ENCODE results near the gene FBXO27. TPM values are rescaled to one million over a fixed set of nuclear protein-coding genes. Genes with fewer than 3 reads are reported as not detected.

Gene FBXO27
- total RNA-seq, 1 experiment from 2014 or later = 16.4 TPM

- ChIA-PET POLR2A (no interaction called here), CTCF (interaction anchor here (1.2 kb wide), 1 partner anchor 15 kb away, joined by 5 read pairs; no protein-coding TSS in a partner anchor), RAD21 (ENCODE audit: low non-redundant PET in 1 of 2, low total read pairs in 2 of 2, uncharacterized antibody in 2 of 2, unreplicated experiment in 2 of 2) (interaction anchor here in 1 of 2 experiments (0.7 kb wide), 1 partner anchor 66 kb away, joined by 3 read pairs; no protein-coding TSS in a partner anchor)
- no peaks in the 10 kb centered on the region for H3K27me3 ChIP-seq (ENCODE audit: insufficient read depth, low read length)
- no peak overlapping the region for H3K9ac ChIP-seq (ENCODE audit: low read length)
- no TSS peak for BruUV-seq (replicated peaks)
- no peaks in the 10 kb centered on the region for H3K9me3 ChIP-seq (ENCODE audit: control insufficient read depth in 1 of 2, insufficient read depth in 1 of 2, low read depth in 1 of 2, low read length in 2 of 2)
- peaks cover 16 to 21% of the 10 kb centered on the region in 2 experiments for H3K4me1 ChIP-seq (ENCODE audit: control insufficient read depth in 1 of 2, insufficient read depth in 2 of 2, low read length in 2 of 2)
- ATAC-seq (no peak), DNase-seq (ENCODE audit: low read depth, low spot score) (no peak)
- H3K36me3 ChIP-seq (ENCODE audit: control insufficient read depth in 1 of 2, insufficient read depth in 2 of 2, low read length in 2 of 2) = no peaks in the 10 kb centered on the region
- intact Hi-C loops (cut with micrococcal nuclease) = no loop called here
- H3K4me2 ChIP-seq (ENCODE audit: low read length) = no peak overlapping the region
- no peak for TF ChIP-seq ZFX (IDR thresholded peaks at IDR 0.05)
- TF ChIP-seq SRF (IDR thresholded peaks at IDR 0.05; ENCODE audit: low read depth) = no peak
- no peak for TF ChIP-seq TCF7L2 (IDR thresholded peaks at IDR 0.05; ENCODE audit: borderline replicate concordance, extremely low read depth, insufficient read depth, insufficient read length)
- TF ChIP-seq, protein P1, sequence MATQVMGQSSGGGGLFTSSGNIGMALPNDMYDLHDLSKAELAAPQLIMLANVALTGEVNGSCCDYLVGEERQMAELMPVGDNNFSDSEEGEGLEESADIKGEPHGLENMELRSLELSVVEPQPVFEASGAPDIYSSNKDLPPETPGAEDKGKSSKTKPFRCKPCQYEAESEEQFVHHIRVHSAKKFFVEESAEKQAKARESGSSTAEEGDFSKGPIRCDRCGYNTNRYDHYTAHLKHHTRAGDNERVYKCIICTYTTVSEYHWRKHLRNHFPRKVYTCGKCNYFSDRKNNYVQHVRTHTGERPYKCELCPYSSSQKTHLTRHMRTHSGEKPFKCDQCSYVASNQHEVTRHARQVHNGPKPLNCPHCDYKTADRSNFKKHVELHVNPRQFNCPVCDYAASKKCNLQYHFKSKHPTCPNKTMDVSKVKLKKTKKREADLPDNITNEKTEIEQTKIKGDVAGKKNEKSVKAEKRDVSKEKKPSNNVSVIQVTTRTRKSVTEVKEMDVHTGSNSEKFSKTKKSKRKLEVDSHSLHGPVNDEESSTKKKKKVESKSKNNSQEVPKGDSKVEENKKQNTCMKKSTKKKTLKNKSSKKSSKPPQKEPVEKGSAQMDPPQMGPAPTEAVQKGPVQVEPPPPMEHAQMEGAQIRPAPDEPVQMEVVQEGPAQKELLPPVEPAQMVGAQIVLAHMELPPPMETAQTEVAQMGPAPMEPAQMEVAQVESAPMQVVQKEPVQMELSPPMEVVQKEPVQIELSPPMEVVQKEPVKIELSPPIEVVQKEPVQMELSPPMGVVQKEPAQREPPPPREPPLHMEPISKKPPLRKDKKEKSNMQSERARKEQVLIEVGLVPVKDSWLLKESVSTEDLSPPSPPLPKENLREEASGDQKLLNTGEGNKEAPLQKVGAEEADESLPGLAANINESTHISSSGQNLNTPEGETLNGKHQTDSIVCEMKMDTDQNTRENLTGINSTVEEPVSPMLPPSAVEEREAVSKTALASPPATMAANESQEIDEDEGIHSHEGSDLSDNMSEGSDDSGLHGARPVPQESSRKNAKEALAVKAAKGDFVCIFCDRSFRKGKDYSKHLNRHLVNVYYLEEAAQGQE (IDR thresholded peaks at IDR 0.05; ENCODE audit: low read depth) = no peak
- TF ChIP-seq POLR2A (IDR thresholded peaks at IDR 0.05; ENCODE audit: borderline replicate concordance, extremely low read depth, insufficient read depth, insufficient read length) = no peak
- TF ChIP-seq SP1 (IDR thresholded peaks at IDR 0.05; ENCODE audit: low read depth) = no peak
- no peak for TF ChIP-seq FOSL1 (IDR thresholded peaks at IDR 0.05; ENCODE audit: low read depth)
- no peak for TF ChIP-seq SIN3A (IDR thresholded peaks at IDR 0.05; ENCODE audit: low read depth)
- no peak for TF ChIP-seq RAD21 (IDR thresholded peaks at IDR 0.05; ENCODE audit: low read depth)
- no peak for TF ChIP-seq ELF1 (IDR thresholded peaks at IDR 0.05; ENCODE audit: borderline replicate concordance, low read depth)
- no peaks in the 10 kb centered on the region for H4K20me1 ChIP-seq (ENCODE audit: insufficient read depth)
- no peaks in the 10 kb centered on the region for H3K79me2 ChIP-seq (ENCODE audit: insufficient read depth, low read length)
- H3K4me3 ChIP-seq (replicated peaks in 1 of 2; ENCODE audit: low read depth in 1 of 2, low read length in 2 of 2) = no peak overlapping the region
- no peak overlapping the region for H3K27ac ChIP-seq (ENCODE audit: low read depth, low read length)
- H3K9me2 ChIP-seq (ENCODE audit: insufficient read depth) = no peaks in the 10 kb centered on the region
- H2AFZ ChIP-seq (ENCODE audit: low read depth, low read length, poor library complexity, severe bottlenecking) = no peak overlapping the region
These were observed 4.8 kb upstream of the FBXO27 start for GRCh38 chr19:39037194-39037593.
